Activated T-helper 1 cell treated with anti-CD3 and anti-CD28 coated beads, Interleukin-12 subunit alpha, Interleukin-12 subunit beta, Interleukin-2, Interleukin-4 antibody, amounts not matched to agents 30 ng/mL and 10 ng/mL and 1 ng/mL, durations not matched to agents 14 hours and 24 hours and 36 hours (primary cell): ENCODE measurements around the gene SDC4. TPM values are rescaled to one million over a fixed set of nuclear protein-coding genes. Genes with fewer than 3 reads are reported as not detected.

Experiments
- total RNA-seq: library from RNA; stranded (reverse); gene quantifications from 2 replicates; pipeline ENCODE4 v1.2.3, GENCODE V29; 2022

Gene SDC4
- total RNA-seq, 1 donor from 2014 or later: 222 TPM

Other genes with a start within 250 kb of the SDC4 start
- 0.49 and 0.51 TPM in 2 replicates for gene KCNS1, start 247.3 kb downstream of the SDC4 start, total RNA-seq
- 0.27 TPM in 1 of 2 replicates, not detected in the other for gene WFDC5, start 233.2 kb downstream of the SDC4 start, total RNA-seq
- not detected in 2 replicates for gene WFDC12, start 224.0 kb downstream of the SDC4 start, total RNA-seq
- not detected in 2 replicates for gene PI3, start 173.5 kb downstream of the SDC4 start, total RNA-seq
- gene SEMG1, start 141.4 kb downstream of the SDC4 start, total RNA-seq: not detected in 2 replicates
- not detected in 2 replicates for gene SEMG2, start 127.1 kb downstream of the SDC4 start, total RNA-seq
- not detected in 2 replicates for gene SLPI, start 93.9 kb downstream of the SDC4 start, total RNA-seq
- gene RBPJL, start 41.6 kb downstream of the SDC4 start, total RNA-seq: 0.18 TPM in 1 of 2 replicates, not detected in the other
- gene MATN4, start 40.1 kb downstream of the SDC4 start, total RNA-seq: 2.0 and 2.1 TPM in 2 replicates
- gene SYS1, start 14.7 kb upstream of the SDC4 start, total RNA-seq: 25.6 and 26.4 TPM in 2 replicates
- gene TP53TG5, start 29.9 kb upstream of the SDC4 start, total RNA-seq: 0.07 and 0.08 TPM in 2 replicates
- gene DBNDD2, start 59.9 kb upstream of the SDC4 start, total RNA-seq: 21.7 and 24.6 TPM in 2 replicates
- gene PIGT, start 67.7 kb upstream of the SDC4 start, total RNA-seq: 89.8 and 90.6 TPM in 2 replicates
- gene WFDC2, start 121.3 kb upstream of the SDC4 start, total RNA-seq: not detected in 2 replicates
- not detected in 2 replicates for gene SPINT3, start 167.2 kb upstream of the SDC4 start, total RNA-seq
- not detected in 2 replicates for gene WFDC6, start 191.1 kb upstream of the SDC4 start, total RNA-seq
- gene EPPIN, start 199.0 kb upstream of the SDC4 start, total RNA-seq: not detected in 2 replicates
- not detected in 2 replicates for gene WFDC8, start 230.9 kb upstream of the SDC4 start, total RNA-seq